Endothelial cell of umbilical vein (primary cell): ENCODE data around the gene HAUS7. TPM values are rescaled to one million over a fixed set of nuclear protein-coding genes. Genes with fewer than 3 reads are reported as not detected.

ENCODE experiments used
- BruUV-seq: library from RNA; stranded (reverse); fragments of 400-500 nt; replicated peaks from 2 replicates; lab custom pipeline; 2021; lab: Mats Ljungman, UMichigan
- CTCF ChIA-PET: fragments of 300-600, 350-600 bp; sonication (Branson Sonifier 250); formaldehyde crosslinking; loops from one replicate; lab custom pipeline; 2021; ENCODE audit warnings: antibody characterized with exemption, inconsistent platforms; lab: Charles Lee
- POLR2A ChIA-PET: fragments of 300-600, 350-600 bp; sonication (Branson Sonifier 250); formaldehyde crosslinking; loops from one replicate; lab custom pipeline; 2021; ENCODE audit warnings: antibody characterized with exemption, inconsistent platforms; lab: Charles Lee
- DNase-seq: peaks from one replicate; pipeline ENCODE4 v3.0.0-alpha.2; 2011; ENCODE audit warnings: low read depth, low spot score
- FAIRE-seq: peaks from 2 replicates; lab custom pipeline; 2011; peaks lifted over from hg19 to GRCh38; lab: Jason Lieb, UNC
- H2AFZ ChIP-seq: 2 replicates; pipeline ENCODE4 v1.6.0; 2012; ENCODE audit warnings: low read depth, low read length, control low read depth, inconsistent platforms
- H3K27ac ChIP-seq: 2 replicates; pipeline ENCODE4 v1.5.1; 2011; ENCODE audit warnings: low read depth, mild to moderate bottlenecking, control low read depth, low read length, moderate library complexity; ENCODE audit not compliant: insufficient read depth
- H3K27me3 ChIP-seq, 2 experiments: 2 replicates each; pipeline versions ENCODE4 v1.6.0 to v1.6.1; 2011; ENCODE audit warnings: low read length in 2 of 2, mixed read lengths in 1 of 2; ENCODE audit not compliant: control insufficient read depth in 2 of 2, insufficient read depth in 2 of 2
- H3K36me3 ChIP-seq, 2 experiments: 2 replicates in 1 of 2; 3 replicates in 1 of 2; pipeline ENCODE4 v1.5.1; 2011; ENCODE audit warnings: low read length in 2 of 2, mild to moderate bottlenecking in 1 of 2, moderate library complexity in 1 of 2; ENCODE audit not compliant: control insufficient read depth in 2 of 2, insufficient read depth in 2 of 2; ENCODE audit errors: extremely low read depth in 1 of 2
- H3K4me1 ChIP-seq: 3 replicates; pipeline ENCODE4 v1.5.1; 2011; ENCODE audit warnings: mild to moderate bottlenecking, low read length; ENCODE audit not compliant: control insufficient read depth, insufficient read depth; ENCODE audit errors: extremely low read depth
- H3K4me2 ChIP-seq: 2 replicates; pipeline ENCODE4 v1.6.1; 2011; ENCODE audit warnings: low read length, control low read depth, mixed read lengths; ENCODE audit not compliant: insufficient read depth
- H3K4me3 ChIP-seq, 3 experiments: fragments of 200-600 bp in 1 of 3; sonication (generic), shearing (Covaris generic) in 1 of 3; replicated peaks in 1 of 3; 2 replicates each; pipeline ENCODE4 v1.5.1; 2011 to 2016; ENCODE audit warnings: control low read depth in 3 of 3, low read length in 3 of 3, mild to moderate bottlenecking in 2 of 3, inconsistent platforms in 1 of 3, low read depth in 1 of 3, moderate library complexity in 1 of 3; ENCODE audit not compliant: insufficient read depth in 1 of 3
- H3K79me2 ChIP-seq: 2 replicates; pipeline ENCODE4 v1.6.0; 2012; ENCODE audit warnings: low read length, inconsistent platforms; ENCODE audit not compliant: control insufficient read depth, insufficient read depth
- H3K9ac ChIP-seq: replicated peaks from 2 replicates; pipeline ENCODE3; 2011; ENCODE audit warnings: low read length, control low read depth; ENCODE audit not compliant: insufficient read depth; ENCODE audit errors: extremely low read depth
- H3K9me1 ChIP-seq: replicated peaks from 3 replicates; pipeline ENCODE4 v1.6.0; 2011; ENCODE audit warnings: mild to moderate bottlenecking, low read length; ENCODE audit not compliant: control insufficient read depth, insufficient read depth; ENCODE audit errors: extremely low read depth
- H3K9me3 ChIP-seq: replicated peaks from 2 replicates; pipeline ENCODE4 v1.5.1; 2012; ENCODE audit warnings: low read length, inconsistent platforms; ENCODE audit not compliant: control insufficient read depth, insufficient read depth
- H4K20me1 ChIP-seq: replicated peaks from 2 replicates; pipeline ENCODE3; 2011; ENCODE audit warnings: mild to moderate bottlenecking, low read length; ENCODE audit not compliant: control insufficient read depth, insufficient read depth; ENCODE audit errors: extremely low read depth
- EZH2 ChIP-seq: IDR thresholded peaks from 2 replicates; pipeline ENCODE4 v1.6.1; 2012; ENCODE audit warnings: borderline replicate concordance, low read depth, mild to moderate bottlenecking, moderate library complexity, low read length, inconsistent platforms; ENCODE audit not compliant: severe bottlenecking
- FOS ChIP-seq: IDR thresholded peaks from 2 replicates; pipeline ENCODE4 v1.6.1; 2011; ENCODE audit warnings: mild to moderate bottlenecking, low read length, moderate library complexity, borderline replicate concordance; ENCODE audit not compliant: insufficient read depth
- GATA2 ChIP-seq: IDR thresholded peaks from 2 replicates; pipeline ENCODE4 v1.7.0; 2011; ENCODE audit warnings: low read depth, mild to moderate bottlenecking, moderate library complexity, mixed read lengths, low read length; ENCODE audit not compliant: insufficient read length, insufficient read depth
- JUN ChIP-seq: IDR thresholded peaks from 2 replicates; pipeline ENCODE4 v1.6.1; 2011; ENCODE audit warnings: borderline replicate concordance, low read depth; ENCODE audit not compliant: insufficient read length, insufficient read depth
- MAX ChIP-seq: IDR thresholded peaks from 2 replicates; pipeline ENCODE4 v1.6.1; 2011; ENCODE audit not compliant: insufficient read depth, insufficient read length
- MYC ChIP-seq: IDR thresholded peaks from one replicate; pipeline ENCODE4 v1.6.1; 2011; ENCODE audit warnings: mild to moderate bottlenecking, low read depth, low read length
- POLR2A ChIP-seq: IDR thresholded peaks from 2 replicates; pipeline ENCODE4 v1.6.1; 2012; ENCODE audit warnings: low read depth, mild to moderate bottlenecking, control low read depth, low read length
- POLR2AphosphoS5 ChIP-seq: IDR thresholded peaks from 2 replicates; pipeline ENCODE4 v1.6.1; 2012; ENCODE audit warnings: low read depth, mild to moderate bottlenecking, control low read depth, low read length, moderate library complexity; ENCODE audit not compliant: insufficient read depth
- dilution Hi-C: fragments of 300-500 bp; cut with MboI; formaldehyde crosslinking; loops from one replicate; pipeline ENCODE4 v1.15.0; 2019; ENCODE audit warnings: low sequenced_read_pairs; ENCODE audit not compliant: extremely low pct_ligation_motif_present
- intact Hi-C: fragments of 100-400 bp; cut with micrococcal nuclease; formaldehyde crosslinking; loops from one replicate; pipeline ENCODE4 v1.10.0; 2022
- polyA plus RNA-seq, 4 experiments: library from polyadenylated mRNA; depleted of rRNA in 3 of 4; stranded (reverse) in 3 of 4; unstranded in 1 of 4; fragments of >200 nt; gene quantifications; 2 replicates each; pipeline versions ENCODE4 v1.2.1 to v1.2.3, GENCODE V29; 2011 to 2012; ENCODE audit warnings: missing spikeins in 1 of 4
- total RNA-seq: library from RNA; stranded (reverse); gene quantifications from 2 replicates; pipeline ENCODE4 v1.2.3, GENCODE V29; 2021
- TF ChIP-seq, protein P1 (sequence below), 2 donors: IDR thresholded peaks; 1 replicate in 1 of 2; 2 replicates in 1 of 2; pipeline ENCODE4 v1.5.1; 2011; ENCODE audit warnings: low read length in 2 of 2, mild to moderate bottlenecking in 2 of 2, moderate library complexity in 2 of 2, control low read depth in 1 of 2, inconsistent platforms in 1 of 2, low read depth in 1 of 2; ENCODE audit not compliant: insufficient read depth in 1 of 2; ENCODE audit errors: extremely low read depth in 1 of 2

Gene HAUS7
- total and polyA plus RNA-seq, 2 donors (not counting 3 experiments of a cell fraction or from before 2014, with no cell fraction given): 31.0 to 46.4 TPM

DNA sequence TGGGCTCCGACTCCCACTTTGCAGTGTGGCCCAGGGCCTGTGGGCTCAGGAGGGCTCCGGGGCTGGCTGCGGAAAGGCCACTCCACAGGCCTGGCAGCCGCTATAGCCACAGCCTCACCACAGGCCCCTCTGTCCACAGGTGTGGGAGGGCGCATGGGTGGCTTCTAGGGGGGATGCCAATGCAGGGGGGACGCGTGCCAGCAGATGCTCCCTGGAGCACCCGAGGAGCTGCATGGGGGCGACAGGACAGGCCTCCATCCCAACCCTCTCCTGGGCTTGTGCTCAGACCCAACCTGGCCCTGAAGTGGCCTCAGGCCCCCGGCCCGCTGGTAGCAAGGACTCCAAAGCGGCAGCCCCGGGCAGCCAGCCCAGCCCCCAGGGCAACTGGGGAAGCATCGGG lies 32.4 kb upstream of the HAUS7 start:
- BruUV-seq: no TSS peak
- Histone ChIP-seq H2AFZ (no peak overlapping the region), H3K79me2 (peaks cover under 1% of the 10 kb centered on the region), H3K36me3 (peaks cover 0 to 44% of the 10 kb centered on the region in 2 experiments), H3K4me3 (no peak overlapping the region), H3K4me2 (no peak overlapping the region), H3K27ac (no peak overlapping the region), H4K20me1 (no peaks in the 10 kb centered on the region), H3K4me1 (no peaks in the 10 kb centered on the region), H3K9me1 (no peaks in the 10 kb centered on the region), H3K27me3 (no peaks in the 10 kb centered on the region), H3K9ac (no peak overlapping the region), H3K9me3 (no peaks in the 10 kb centered on the region)
- ChIA-PET CTCF (interaction anchor here (1.5 to 1.9 kb wide), 2 partner anchors 32 to 42 kb away, joined by 3 to 7 read pairs; partner anchors contain the start of gene HAUS7), POLR2A (no interaction called here)
- TF ChIP-seq, protein P1, sequence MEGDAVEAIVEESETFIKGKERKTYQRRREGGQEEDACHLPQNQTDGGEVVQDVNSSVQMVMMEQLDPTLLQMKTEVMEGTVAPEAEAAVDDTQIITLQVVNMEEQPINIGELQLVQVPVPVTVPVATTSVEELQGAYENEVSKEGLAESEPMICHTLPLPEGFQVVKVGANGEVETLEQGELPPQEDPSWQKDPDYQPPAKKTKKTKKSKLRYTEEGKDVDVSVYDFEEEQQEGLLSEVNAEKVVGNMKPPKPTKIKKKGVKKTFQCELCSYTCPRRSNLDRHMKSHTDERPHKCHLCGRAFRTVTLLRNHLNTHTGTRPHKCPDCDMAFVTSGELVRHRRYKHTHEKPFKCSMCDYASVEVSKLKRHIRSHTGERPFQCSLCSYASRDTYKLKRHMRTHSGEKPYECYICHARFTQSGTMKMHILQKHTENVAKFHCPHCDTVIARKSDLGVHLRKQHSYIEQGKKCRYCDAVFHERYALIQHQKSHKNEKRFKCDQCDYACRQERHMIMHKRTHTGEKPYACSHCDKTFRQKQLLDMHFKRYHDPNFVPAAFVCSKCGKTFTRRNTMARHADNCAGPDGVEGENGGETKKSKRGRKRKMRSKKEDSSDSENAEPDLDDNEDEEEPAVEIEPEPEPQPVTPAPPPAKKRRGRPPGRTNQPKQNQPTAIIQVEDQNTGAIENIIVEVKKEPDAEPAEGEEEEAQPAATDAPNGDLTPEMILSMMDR (IDR thresholded peaks at IDR 0.05; ENCODE audit: extremely low read depth in 1 of 2, insufficient read depth in 1 of 2, low read depth in 1 of 2, low read length in 2 of 2): no peak
- TF ChIP-seq MAX (no peak), MYC (no peak), GATA2 (no peak), JUN (no peak), EZH2 (no peak), POLR2AphosphoS5 (no peak), POLR2A (no peak), FOS (no peak)
- DNase-seq (no peak), FAIRE-seq (no peak)
- intact Hi-C loops (no loop called here), dilution Hi-C loops (no loop called here)
